Smooth muscle cell (in vitro differentiated cells): ENCODE data around the gene COL19A1. TPM values are rescaled to one million over a fixed set of nuclear protein-coding genes. Genes with fewer than 3 reads are reported as not detected.

Experiments used
- DNase-seq: peaks from one replicate; lab custom pipeline; 2025; ENCODE audit not compliant: unreplicated experiment; lab: John Stamatoyannopoulos, UW
- H2AFZ ChIP-seq: fragments of 200-600 bp; sonication (generic); 2 replicates; pipeline ENCODE4 v1.6.0; 2016; ENCODE audit warnings: antibody characterized with exemption, low read depth, mild to moderate bottlenecking
- H3F3A ChIP-seq: fragments of 200-600 bp; sonication (generic); 2 replicates; pipeline ENCODE4 v1.6.0; 2017; ENCODE audit warnings: antibody characterized with exemption, low read depth
- H3K27ac ChIP-seq: fragments of 200-600 bp; sonication (generic); 2 replicates; pipeline ENCODE4 v1.5.1; 2016; ENCODE audit warnings: low read depth, mild to moderate bottlenecking
- H3K27me3 ChIP-seq: fragments of 200-600 bp; sonication (generic); 2 replicates; pipeline ENCODE4 v1.6.1; 2016; ENCODE audit warnings: low read depth, mild to moderate bottlenecking
- H3K36me3 ChIP-seq: fragments of 200-600 bp; sonication (generic); 2 replicates; pipeline ENCODE4 v1.5.1; 2016; ENCODE audit warnings: low read depth
- H3K4me1 ChIP-seq: fragments of 200-600 bp; sonication (generic); 2 replicates; pipeline ENCODE4 v1.5.1; 2016; ENCODE audit warnings: low read depth
- H3K4me2 ChIP-seq: fragments of 200-600 bp; sonication (generic); 2 replicates; pipeline ENCODE4 v1.6.0; 2016; ENCODE audit warnings: mild to moderate bottlenecking
- H3K4me3 ChIP-seq: fragments of 200-600 bp; sonication (generic); 2 replicates; pipeline ENCODE4 v1.5.1; 2016; ENCODE audit warnings: mild to moderate bottlenecking
- H3K79me2 ChIP-seq: fragments of 200-600 bp; sonication (generic); 2 replicates; pipeline ENCODE4 v1.6.0; 2016; ENCODE audit warnings: low read depth, mild to moderate bottlenecking
- H3K9ac ChIP-seq: fragments of 200-600 bp; sonication (generic); 2 replicates; pipeline ENCODE4 v1.6.0; 2016; ENCODE audit warnings: low read depth
- H3K9me3 ChIP-seq: fragments of 200-600 bp; sonication (generic); replicated peaks from 2 replicates; pipeline ENCODE4 v1.5.1; 2016; ENCODE audit warnings: low read depth
- H4K20me1 ChIP-seq: fragments of 200-600 bp; sonication (generic); 2 replicates; pipeline ENCODE4 v1.6.0; 2016; ENCODE audit warnings: low read depth
- whole genome bisulfite sequencing: methylation state at CpG from one replicate; pipeline ENCODE4 v1.1.7; 2016; ENCODE audit warnings: low lambda C conversion rate; 5-methylcytosine and 5-hydroxymethylcytosine counted together
- polyA plus RNA-seq: library from polyadenylated mRNA; unstranded; fragments of >200 nt; fragmentation: Nextera tagmentation; extraction: Ambion mirVana; gene quantifications from 2 replicates; pipeline ENCODE4 v1.2.1, GENCODE V29; 2016
- total RNA-seq: library from RNA; depleted of rRNA; stranded (reverse); fragments of >200 nt; gene quantifications from 2 replicates; pipeline ENCODE4 v1.2.3, GENCODE V29; 2014
- TF ChIP-seq, protein P1 (sequence below): fragments of 200-600 bp; sonication (generic); IDR thresholded peaks from 2 replicates; pipeline ENCODE4 v1.5.1; 2017; ENCODE audit warnings: borderline replicate concordance, mild to moderate bottlenecking, antibody characterized with exemption; ENCODE audit not compliant: insufficient read depth, poor library complexity, severe bottlenecking

The COL19A1 gene
- total and polyA plus RNA-seq, 2 experiments from 2014 or later: 0.55 to 1.6 TPM

DNA sequence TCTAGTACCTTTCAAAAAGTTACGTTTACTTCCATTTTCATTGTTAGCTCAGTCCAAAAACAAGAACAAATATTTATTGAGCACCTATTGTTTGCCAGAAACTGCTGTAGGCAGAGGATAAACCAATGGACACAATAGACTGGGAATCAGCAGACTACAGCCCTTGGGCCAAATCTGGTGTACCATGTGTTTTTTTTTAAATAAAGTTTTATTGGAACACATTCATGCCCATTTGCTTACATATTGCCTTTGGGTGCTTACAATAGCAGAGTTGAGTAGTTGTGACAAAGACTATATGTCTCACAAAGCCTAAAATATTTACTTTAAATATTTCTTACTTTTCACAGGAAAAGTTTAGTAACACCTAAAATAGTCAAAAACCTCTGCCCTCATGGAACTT, 220.4 kb downstream of the COL19A1 start:
- Histone ChIP-seq H3K4me1 (no peaks in the 10 kb centered on the region), H2AFZ (no peak overlapping the region), H3K4me2 (no peak overlapping the region), H3K9me3 (no peaks in the 10 kb centered on the region), H3K79me2 (no peaks in the 10 kb centered on the region), H3K36me3 (no peaks in the 10 kb centered on the region), H4K20me1 (no peaks in the 10 kb centered on the region), H3K27me3 (no peaks in the 10 kb centered on the region), H3K4me3 (no peak overlapping the region), H3K27ac (no peak overlapping the region), H3K9ac (no peak overlapping the region), H3F3A (no peaks in the 10 kb centered on the region)
- TF ChIP-seq, protein P1, sequence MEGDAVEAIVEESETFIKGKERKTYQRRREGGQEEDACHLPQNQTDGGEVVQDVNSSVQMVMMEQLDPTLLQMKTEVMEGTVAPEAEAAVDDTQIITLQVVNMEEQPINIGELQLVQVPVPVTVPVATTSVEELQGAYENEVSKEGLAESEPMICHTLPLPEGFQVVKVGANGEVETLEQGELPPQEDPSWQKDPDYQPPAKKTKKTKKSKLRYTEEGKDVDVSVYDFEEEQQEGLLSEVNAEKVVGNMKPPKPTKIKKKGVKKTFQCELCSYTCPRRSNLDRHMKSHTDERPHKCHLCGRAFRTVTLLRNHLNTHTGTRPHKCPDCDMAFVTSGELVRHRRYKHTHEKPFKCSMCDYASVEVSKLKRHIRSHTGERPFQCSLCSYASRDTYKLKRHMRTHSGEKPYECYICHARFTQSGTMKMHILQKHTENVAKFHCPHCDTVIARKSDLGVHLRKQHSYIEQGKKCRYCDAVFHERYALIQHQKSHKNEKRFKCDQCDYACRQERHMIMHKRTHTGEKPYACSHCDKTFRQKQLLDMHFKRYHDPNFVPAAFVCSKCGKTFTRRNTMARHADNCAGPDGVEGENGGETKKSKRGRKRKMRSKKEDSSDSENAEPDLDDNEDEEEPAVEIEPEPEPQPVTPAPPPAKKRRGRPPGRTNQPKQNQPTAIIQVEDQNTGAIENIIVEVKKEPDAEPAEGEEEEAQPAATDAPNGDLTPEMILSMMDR: no peak
- 90% methylated on average over 1 of the region's 1 CpG for WGBS
- no peak for DNase-seq

DNA sequence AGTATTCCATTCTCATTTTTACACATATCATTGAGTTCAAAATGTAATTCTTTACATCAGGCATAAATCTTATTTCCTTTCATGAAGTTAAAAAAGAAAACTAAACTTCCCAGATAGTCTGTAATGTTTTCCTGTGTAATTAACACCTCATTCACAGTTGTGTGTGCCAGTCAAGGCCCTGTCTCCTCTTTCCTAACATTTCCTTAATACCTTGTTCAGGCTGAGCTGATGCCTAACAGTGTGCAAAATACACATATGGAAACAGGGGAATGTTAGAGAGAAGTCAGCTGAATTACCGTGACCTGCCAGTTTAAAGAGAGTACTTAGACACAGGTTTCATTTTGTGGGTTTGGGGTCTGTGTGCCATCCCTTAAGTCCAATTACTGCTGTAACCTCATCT, 227.8 kb downstream of the COL19A1 start:
- no peaks in the 10 kb centered on the region for H3K27me3 ChIP-seq
- no peaks in the 10 kb centered on the region for H3K79me2 ChIP-seq
- H2AFZ ChIP-seq: no peak overlapping the region
- no peaks in the 10 kb centered on the region for H3K9me3 ChIP-seq
- no peaks in the 10 kb centered on the region for H4K20me1 ChIP-seq
- H3K36me3 ChIP-seq: no peaks in the 10 kb centered on the region
- 100% methylated on average over 1 of the region's 1 CpG for WGBS
- H3K4me2 ChIP-seq: no peak overlapping the region
- DNase-seq: no peak
- H3K9ac ChIP-seq: no peak overlapping the region
- H3K4me3 ChIP-seq: no peak overlapping the region
- H3K27ac ChIP-seq: no peak overlapping the region
- TF ChIP-seq, protein P1: no peak
- H3F3A ChIP-seq: no peaks in the 10 kb centered on the region
- H3K4me1 ChIP-seq: no peaks in the 10 kb centered on the region

DNA sequence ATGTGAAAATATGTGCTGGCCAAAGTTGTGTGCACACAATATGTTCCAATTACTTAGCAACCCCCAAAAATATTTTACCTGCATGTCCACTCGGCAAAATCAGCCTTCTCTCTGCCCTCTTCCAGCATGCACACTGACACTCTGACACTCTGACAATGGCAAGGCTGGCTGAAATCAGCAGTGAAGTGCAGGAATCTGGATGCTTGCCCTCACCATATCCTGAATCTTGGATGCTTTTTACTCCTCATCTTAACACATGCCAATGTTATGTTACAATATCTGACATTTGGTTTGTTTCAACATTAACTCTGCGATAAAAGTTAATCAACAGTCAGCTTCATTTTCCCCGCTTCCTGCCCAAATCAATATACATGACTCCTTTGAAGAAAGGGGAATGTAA, 233.4 kb downstream of the COL19A1 start:
- H3K4me2 ChIP-seq: no peak overlapping the region
- whole genome bisulfite sequencing: 94% methylated on average over 3 of the region's 3 CpGs
- DNase-seq: no peak

DNA sequence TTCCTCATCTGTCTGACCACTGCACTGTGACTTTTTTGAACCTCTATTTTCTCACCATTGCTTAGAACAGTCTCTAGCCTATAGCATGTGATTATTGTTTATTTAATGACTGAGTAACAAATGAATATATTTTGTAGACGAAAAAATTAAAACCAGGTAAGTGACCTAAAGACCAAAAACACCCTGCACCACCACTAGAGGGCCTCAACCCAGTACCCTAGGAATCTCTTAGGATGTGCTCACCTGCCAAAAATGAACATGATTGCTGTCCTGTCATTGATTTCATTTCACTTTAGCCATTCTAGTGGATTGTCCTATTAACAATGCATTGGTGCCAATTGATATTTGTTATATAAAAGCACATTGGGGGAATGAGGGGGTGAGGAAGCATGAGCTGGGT, 237.4 kb downstream of the COL19A1 start:
- H3K27ac ChIP-seq: no peak overlapping the region
- no peaks in the 10 kb centered on the region for H4K20me1 ChIP-seq
- WGBS: 100% methylated on average over 1 of the region's 1 CpG
- TF ChIP-seq, protein P1: peak; percentile 36
- no peaks in the 10 kb centered on the region for H3K36me3 ChIP-seq
- H3K9ac ChIP-seq: no peak overlapping the region
- H3K79me2 ChIP-seq: no peaks in the 10 kb centered on the region
- H3K27me3 ChIP-seq: no peaks in the 10 kb centered on the region
- no peaks in the 10 kb centered on the region for H3K9me3 ChIP-seq
- H3F3A ChIP-seq: no peaks in the 10 kb centered on the region
- no peak overlapping the region for H3K4me3 ChIP-seq
- H3K4me2 ChIP-seq: no peak overlapping the region
- H2AFZ ChIP-seq: no peak overlapping the region
- no peak for DNase-seq
- H3K4me1 ChIP-seq: peaks cover 9% of the 10 kb centered on the region

More for the DNA sequence above, 233.4 kb downstream of the COL19A1 start:
- TF ChIP-seq, protein P1: no peak
- H3K4me1 ChIP-seq: no peaks in the 10 kb centered on the region
- no peaks in the 10 kb centered on the region for H3K79me2 ChIP-seq
- H4K20me1 ChIP-seq: no peaks in the 10 kb centered on the region
- H3K9ac ChIP-seq: no peak overlapping the region
- no peak overlapping the region for H3K27ac ChIP-seq
- H2AFZ ChIP-seq: no peak overlapping the region
- H3K27me3 ChIP-seq: no peaks in the 10 kb centered on the region
- no peaks in the 10 kb centered on the region for H3K36me3 ChIP-seq
- no peaks in the 10 kb centered on the region for H3K9me3 ChIP-seq
- no peaks in the 10 kb centered on the region for H3F3A ChIP-seq
- no peak overlapping the region for H3K4me3 ChIP-seq
